OCI-LY1 (cell line): ENCODE results near the gene PSMA7.

Experiments
- EZH2 ChIP-seq: fragments of 200-600 bp; sonication (generic), shearing (Covaris generic); IDR thresholded peaks from 2 replicates; pipeline ENCODE4 v1.8.0; 2017; ENCODE audit warnings: borderline replicate concordance, mixed run types, mild to moderate bottlenecking, antibody characterized with exemption, low read length, moderate library complexity, mixed read lengths
- TF ChIP-seq, protein P1 (sequence below): fragments of 200-600 bp; sonication (generic), shearing (Covaris generic); IDR thresholded peaks from 2 replicates; pipeline ENCODE4 v1.5.1; 2017; ENCODE audit warnings: mild to moderate bottlenecking, antibody characterized with exemption, low read length, moderate library complexity, mixed read lengths

- TF ChIP-seq, protein P1, sequence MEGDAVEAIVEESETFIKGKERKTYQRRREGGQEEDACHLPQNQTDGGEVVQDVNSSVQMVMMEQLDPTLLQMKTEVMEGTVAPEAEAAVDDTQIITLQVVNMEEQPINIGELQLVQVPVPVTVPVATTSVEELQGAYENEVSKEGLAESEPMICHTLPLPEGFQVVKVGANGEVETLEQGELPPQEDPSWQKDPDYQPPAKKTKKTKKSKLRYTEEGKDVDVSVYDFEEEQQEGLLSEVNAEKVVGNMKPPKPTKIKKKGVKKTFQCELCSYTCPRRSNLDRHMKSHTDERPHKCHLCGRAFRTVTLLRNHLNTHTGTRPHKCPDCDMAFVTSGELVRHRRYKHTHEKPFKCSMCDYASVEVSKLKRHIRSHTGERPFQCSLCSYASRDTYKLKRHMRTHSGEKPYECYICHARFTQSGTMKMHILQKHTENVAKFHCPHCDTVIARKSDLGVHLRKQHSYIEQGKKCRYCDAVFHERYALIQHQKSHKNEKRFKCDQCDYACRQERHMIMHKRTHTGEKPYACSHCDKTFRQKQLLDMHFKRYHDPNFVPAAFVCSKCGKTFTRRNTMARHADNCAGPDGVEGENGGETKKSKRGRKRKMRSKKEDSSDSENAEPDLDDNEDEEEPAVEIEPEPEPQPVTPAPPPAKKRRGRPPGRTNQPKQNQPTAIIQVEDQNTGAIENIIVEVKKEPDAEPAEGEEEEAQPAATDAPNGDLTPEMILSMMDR, result no peak
- TF ChIP-seq EZH2, result no peak
Measured at GRCh38 chr20:62171245-62171644, 28.1 kb upstream of the PSMA7 start.
